ENCODE results near the gene KLHL35. TPM values are rescaled to one million over a fixed set of nuclear protein-coding genes. Genes with fewer than 3 reads are reported as not detected.

Gene KLHL35
- total RNA-seq, 4 donors from 2014 or later: 0.72 TPM; not detected in 3

GRCh38 chr11:75463106-75463774 lies 30.2 kb upstream of the KLHL35 start:
- ATAC-seq: no peak
- no peak overlapping the region for H3K27ac ChIP-seq
- H3K27me3 ChIP-seq: no peaks in the 10 kb centered on the region
- 61% methylated on average over 7 of the region's 11 CpGs; no CpG with 5 or more reads in 1 of the 2 donors for WGBS, 2 donors (ENCODE audit: low coverage in 1 of 2)
- H3K4me3 ChIP-seq: no peak overlapping the region
- TF ChIP-seq POLR2AphosphoS5 (IDR thresholded peaks at IDR 0.05) (no peak), CTCF (IDR thresholded peaks at IDR 0.05) (no peak), EP300 (IDR thresholded peaks at IDR 0.05) (no peak), POLR2A (IDR thresholded peaks at IDR 0.05) (no peak)
- H3K4me1 ChIP-seq: peaks cover 0 to 15% (median 0%) of the 10 kb centered on the region in 3 donors
- H3K9me3 ChIP-seq: no peaks in the 10 kb centered on the region
- H3K36me3 ChIP-seq: no peaks in the 10 kb centered on the region

GRCh38 chr11:75462117-75462653 lies 29.2 kb upstream of the KLHL35 start:
- Histone ChIP-seq H3K27me3 (no peaks in the 10 kb centered on the region), H3K9me3 (no peaks in the 10 kb centered on the region), H3K4me3 (no peak overlapping the region), H3K27ac (no peak overlapping the region), H3K4me1 (peaks cover 0 to 11% (median 0%) of the 10 kb centered on the region in 3 donors), H3K36me3 (no peaks in the 10 kb centered on the region)
- 100% methylated on average over 2 of the region's 5 CpGs; no CpG with 5 or more reads in 1 of the 2 donors for WGBS, 2 donors (ENCODE audit: low coverage in 1 of 2)
- TF ChIP-seq CTCF (IDR thresholded peaks at IDR 0.05) (no peak), EP300 (IDR thresholded peaks at IDR 0.05) (no peak), POLR2A (IDR thresholded peaks at IDR 0.05) (no peak), POLR2AphosphoS5 (IDR thresholded peaks at IDR 0.05) (no peak)
- ATAC-seq: no peak

GRCh38 chr11:75461151-75461550 lies 28.1 kb upstream of the KLHL35 start:
- no peaks in the 10 kb centered on the region for H3K9me3 ChIP-seq
- no peak for ATAC-seq
- 58 to 67% methylated on average over 2 of the region's 6 CpGs for WGBS, 2 donors (ENCODE audit: low coverage in 1 of 2)
- peaks cover 0 to 4% (median 0%) of the 10 kb centered on the region in 3 donors for H3K4me1 ChIP-seq
- H3K4me3 ChIP-seq: no peak overlapping the region
- TF ChIP-seq EP300 (IDR thresholded peaks at IDR 0.05) (no peak), POLR2A (IDR thresholded peaks at IDR 0.05) (no peak), POLR2AphosphoS5 (IDR thresholded peaks at IDR 0.05) (no peak), CTCF (IDR thresholded peaks at IDR 0.05) (no peak)
- no peak overlapping the region for H3K27ac ChIP-seq
- H3K27me3 ChIP-seq: no peaks in the 10 kb centered on the region
- no peaks in the 10 kb centered on the region for H3K36me3 ChIP-seq

- H3K27ac ChIP-seq: no peak overlapping the region
- no peaks in the 10 kb centered on the region for H3K36me3 ChIP-seq
- H3K9me3 ChIP-seq: no peaks in the 10 kb centered on the region
- H3K4me3 ChIP-seq: no peak overlapping the region
- WGBS, 2 donors (ENCODE audit: low coverage in 1 of 2): 60 to 75% methylated on average over 2 of the region's 14 CpGs
- H3K27me3 ChIP-seq: peaks cover 3% of the 10 kb centered on the region
- no peaks in the 10 kb centered on the region for H3K4me1 ChIP-seq
- ATAC-seq: no peak
- TF ChIP-seq POLR2A (IDR thresholded peaks at IDR 0.05) (no peak), EP300 (IDR thresholded peaks at IDR 0.05) (no peak), CTCF (IDR thresholded peaks at IDR 0.05) (no peak), POLR2AphosphoS5 (IDR thresholded peaks at IDR 0.05) (no peak)
These were observed 23.7 kb upstream of the KLHL35 start for GRCh38 chr11:75456596-75457183.
